Activated naive CD4-positive, alpha-beta T cell treated with anti-CD3 and anti-CD28 coated beads for 36 hours (primary cell): Measurements from ENCODE around the gene SHQ1. TPM values are rescaled to one million over a fixed set of nuclear protein-coding genes. Genes with fewer than 3 reads are reported as not detected.
A peak's percentile ranks its signal among the peaks of the same experiment; 100 is the strongest.

Experiments
- CTCF ChIA-PET: fragments of 350-600 bp; sonication (Branson Sonifier 250); formaldehyde crosslinking; loops from one replicate; lab custom pipeline; 2021; ENCODE audit warnings: antibody characterized with exemption; lab: Charles Lee
- DNase-seq: peaks from one replicate; pipeline ENCODE4 v3.0.0-alpha.2; 2020
- H3K27ac Mint-ChIP-seq: one replicate; pipeline ENCODE4 v1.8.0; 2021; ENCODE audit warnings: mild to moderate bottlenecking, mixed read lengths
- H3K27me3 Mint-ChIP-seq: one replicate; pipeline ENCODE4 v1.8.0; 2021; ENCODE audit warnings: low read depth, mixed read lengths
- H3K36me3 Mint-ChIP-seq: one replicate; pipeline ENCODE4 v1.8.0; 2021; ENCODE audit warnings: low read depth, mixed read lengths
- H3K4me1 Mint-ChIP-seq: one replicate; pipeline ENCODE4 v1.8.0; 2021; ENCODE audit warnings: low read depth, mixed read lengths
- H3K4me3 Mint-ChIP-seq: one replicate; pipeline ENCODE4 v1.8.0; 2021; ENCODE audit warnings: mild to moderate bottlenecking, moderate library complexity, mixed read lengths
- H3K9me3 Mint-ChIP-seq: one replicate; pipeline ENCODE4 v1.8.0; 2021; ENCODE audit warnings: mixed read lengths
- intact Hi-C: fragments of 100-400 bp; cut with micrococcal nuclease; formaldehyde crosslinking; loops from one replicate; pipeline ENCODE4 v1.15.1; 2023
- total RNA-seq, 2 experiments: library from RNA; stranded (reverse); gene quantifications; one replicate each; pipeline ENCODE4 v1.2.3, GENCODE V29; 2021

SHQ1 gene
- total RNA-seq, 2 experiments from 2014 or later: 19.9 to 20.5 TPM

DNA sequence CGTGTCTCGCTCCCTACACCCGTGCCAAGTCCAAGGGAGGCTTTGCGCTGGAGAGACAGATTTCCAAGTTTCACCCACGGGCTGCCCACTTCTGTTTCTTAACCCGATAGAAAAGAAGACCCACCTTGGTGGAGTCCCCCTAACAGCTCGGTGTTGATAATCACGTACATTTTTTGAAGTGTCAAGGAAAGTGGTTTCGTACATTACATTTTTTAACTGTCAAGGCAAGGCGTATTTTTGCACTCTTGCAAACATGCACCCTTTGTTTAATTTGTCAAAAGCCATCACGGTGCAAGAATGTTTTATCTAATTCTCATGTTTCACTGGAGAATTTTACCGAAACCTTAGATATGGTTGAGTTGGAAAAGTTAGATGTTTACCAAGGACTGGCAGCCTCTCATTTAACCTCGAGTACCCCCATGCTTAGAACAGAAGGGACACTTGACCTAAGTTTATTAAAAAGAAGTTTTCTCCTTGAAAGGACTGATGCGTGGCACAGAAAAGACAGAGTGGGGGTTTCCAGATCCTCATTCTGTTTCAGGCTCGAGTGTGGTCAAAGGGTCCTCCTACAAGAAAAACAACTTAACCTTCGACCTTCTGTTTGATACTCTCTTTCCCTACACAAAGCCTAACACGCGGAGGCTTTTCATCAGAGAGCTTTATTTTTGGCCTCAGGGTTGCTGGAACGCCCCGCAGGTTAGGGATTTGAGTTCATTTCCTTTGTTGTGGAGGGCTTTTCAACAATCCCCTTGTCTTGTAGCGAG lies 40.5 kb upstream of the SHQ1 start:
- Mint-ChIP-seq H3K27me3 (peaks cover 81% of the 10 kb centered on the region), H3K4me3 (peak overlapping the region; percentile 27), H3K36me3 (no peaks in the 10 kb centered on the region), H3K27ac (no peak overlapping the region), H3K4me1 (peaks cover 22% of the 10 kb centered on the region), H3K9me3 (no peaks in the 10 kb centered on the region)
- intact Hi-C loops: no loop called here
- no peak for DNase-seq
- CTCF ChIA-PET: interaction anchor here (0.5 to 1.9 kb wide), 5 partner anchors 11 to 1269 kb away, joined by 3 to 10 read pairs (median 4); no protein-coding TSS in a partner anchor

- intact Hi-C loops: loop anchor here (1.0 kb wide), 1 partner anchor 40 kb away; the partner anchor contains the start of gene SHQ1
- Mint-ChIP-seq H3K36me3 (no peaks in the 10 kb centered on the region), H3K4me3 (peak within 1 kb of the TSS; percentile 80), H3K27me3 (peaks cover 80% of the 10 kb centered on the region), H3K4me1 (peaks cover 22% of the 10 kb centered on the region), H3K9me3 (peaks cover 4% of the 10 kb centered on the region), H3K27ac (no peak within 1 kb of the TSS)
- CTCF ChIA-PET: interaction anchor here (0.6 to 1.9 kb wide), 5 partner anchors 8 to 1269 kb away, joined by 3 to 10 read pairs (median 4); no protein-coding TSS in a partner anchor
- peak; percentile 38 for DNase-seq
These were observed 39.7 kb upstream of the SHQ1 start, which contains the start of gene GXYLT2 for GRCh38 chr3:72887705-72888545. TSS of gene GXYLT2 (plus strand) at chr3:72888046. CDS start at chr3:72888234, 188 bp downstream.

GRCh38 chr3:72887343-72887704 lies 39.1 kb upstream of the SHQ1 start:
- peaks cover 77% of the 10 kb centered on the region for H3K27me3 Mint-ChIP-seq
- CTCF ChIA-PET: interaction anchor here (0.8 to 1.9 kb wide), 3 partner anchors 9 to 169 kb away, joined by 3 to 5 read pairs (median 4); no protein-coding TSS in a partner anchor
- H3K36me3 Mint-ChIP-seq: no peaks in the 10 kb centered on the region
- no peak for DNase-seq
- intact Hi-C loops: loop anchor here (1.0 kb wide), 1 partner anchor 39 kb away; the partner anchor contains the start of gene SHQ1
- H3K9me3 Mint-ChIP-seq: peaks cover 4% of the 10 kb centered on the region
- no peak overlapping the region for H3K27ac Mint-ChIP-seq
- peak overlapping the region; percentile 80 for H3K4me3 Mint-ChIP-seq
- peaks cover 22% of the 10 kb centered on the region for H3K4me1 Mint-ChIP-seq

GRCh38 chr3:72872183-72872582 lies 23.9 kb upstream of the SHQ1 start:
- Mint-ChIP-seq H3K4me1 (no peaks in the 10 kb centered on the region), H3K36me3 (no peaks in the 10 kb centered on the region), H3K4me3 (no peak overlapping the region), H3K27ac (no peak overlapping the region), H3K27me3 (peaks cover 2% of the 10 kb centered on the region), H3K9me3 (no peaks in the 10 kb centered on the region)
- CTCF ChIA-PET: no interaction called here
- intact Hi-C loops: no loop called here
- DNase-seq: no peak

DNA sequence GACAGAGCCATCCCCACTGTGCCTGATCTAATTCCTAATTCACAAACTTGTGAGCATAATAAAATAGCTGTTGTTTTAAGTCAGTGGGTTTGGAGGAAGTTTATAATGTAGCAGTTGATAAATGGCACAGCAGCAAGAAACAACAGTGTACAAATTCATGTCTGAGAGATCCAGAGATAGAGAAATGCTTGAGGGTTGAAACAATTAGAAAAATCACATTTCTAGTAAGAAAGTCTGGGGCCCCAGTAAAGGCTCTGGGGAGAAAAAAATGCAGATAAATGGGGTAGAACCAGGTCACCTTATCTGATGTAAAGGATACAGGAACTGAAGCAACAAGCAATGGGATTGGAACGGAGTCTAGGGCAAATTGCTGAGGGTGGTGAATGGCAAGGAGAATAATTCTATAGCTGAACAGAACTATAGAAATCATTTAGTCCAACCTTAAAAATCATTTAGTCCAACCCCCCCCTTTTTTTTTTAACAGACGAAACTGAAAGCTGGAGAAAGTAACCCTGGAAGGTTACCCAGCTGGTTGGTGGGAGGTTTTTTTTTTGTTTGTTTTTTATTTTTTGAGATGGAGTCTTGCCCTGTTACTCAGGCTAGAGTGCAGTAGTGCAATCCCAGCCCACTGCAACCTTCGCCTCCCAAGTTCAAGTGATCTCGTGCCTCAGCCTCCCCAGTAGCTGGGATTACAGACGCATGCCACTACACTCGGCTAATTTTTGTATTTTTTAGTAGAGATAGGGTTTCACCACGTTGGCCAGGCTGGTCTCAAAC lies 14.3 kb upstream of the SHQ1 start:
- CTCF ChIA-PET: interaction anchor here (0.6 kb wide), 1 partner anchor 422 kb away, joined by 3 read pairs; no protein-coding TSS in a partner anchor
- Mint-ChIP-seq H3K9me3 (no peaks in the 10 kb centered on the region), H3K27ac (no peak overlapping the region), H3K4me1 (no peaks in the 10 kb centered on the region), H3K4me3 (no peak overlapping the region), H3K36me3 (no peaks in the 10 kb centered on the region), H3K27me3 (peaks cover 2% of the 10 kb centered on the region)
- intact Hi-C loops: no loop called here
- no peak for DNase-seq

DNA sequence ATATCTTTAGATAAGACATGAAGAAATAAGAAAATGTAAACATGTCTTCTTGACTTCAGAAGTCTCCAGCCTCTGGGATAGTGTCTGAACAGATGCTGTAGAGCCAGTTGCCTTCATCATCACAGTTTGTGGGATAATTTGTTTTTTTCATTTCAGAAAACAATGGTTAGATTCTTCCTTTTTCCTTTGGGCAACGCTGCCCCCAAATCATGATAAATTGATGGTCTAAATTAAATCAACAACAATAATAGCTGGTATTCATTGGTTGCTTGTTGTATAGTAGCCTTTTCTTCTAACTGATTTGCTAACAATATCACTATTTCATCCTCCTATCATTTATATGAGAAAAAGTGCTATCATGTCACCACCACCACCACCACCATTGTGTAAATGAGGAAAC lies 12.6 kb upstream of the SHQ1 start:
- CTCF ChIA-PET: no interaction called here
- Mint-ChIP-seq H3K36me3 (no peaks in the 10 kb centered on the region), H3K9me3 (no peaks in the 10 kb centered on the region), H3K27ac (no peak overlapping the region), H3K4me1 (no peaks in the 10 kb centered on the region), H3K4me3 (no peak overlapping the region), H3K27me3 (no peaks in the 10 kb centered on the region)
- no peak for DNase-seq
- intact Hi-C loops: no loop called here

- no peaks in the 10 kb centered on the region for H3K36me3 Mint-ChIP-seq
- intact Hi-C loops: no loop called here
- no peaks in the 10 kb centered on the region for H3K4me1 Mint-ChIP-seq
- H3K9me3 Mint-ChIP-seq: no peaks in the 10 kb centered on the region
- no peak overlapping the region for H3K27ac Mint-ChIP-seq
- H3K4me3 Mint-ChIP-seq: no peak overlapping the region
- no peaks in the 10 kb centered on the region for H3K27me3 Mint-ChIP-seq
- CTCF ChIA-PET: no interaction called here
- DNase-seq: no peak
These were observed 11.8 kb upstream of the SHQ1 start for GRCh38 chr3:72860053-72860452.

GRCh38 chr3:72855001-72855400 lies 6.8 kb upstream of the SHQ1 start:
- Mint-ChIP-seq H3K4me3 (no peak overlapping the region), H3K27ac (no peak overlapping the region), H3K27me3 (no peaks in the 10 kb centered on the region), H3K9me3 (no peaks in the 10 kb centered on the region), H3K4me1 (no peaks in the 10 kb centered on the region), H3K36me3 (no peaks in the 10 kb centered on the region)
- DNase-seq: no peak
- CTCF ChIA-PET: no interaction called here
- intact Hi-C loops: no loop called here

- peaks cover 6% of the 10 kb centered on the region for H3K36me3 Mint-ChIP-seq
- intact Hi-C loops: loop anchor here (1.0 to 2.0 kb wide), 11 partner anchors 26 to 1122 kb away; no protein-coding TSS in a partner anchor
- no peaks in the 10 kb centered on the region for H3K9me3 Mint-ChIP-seq
- DNase-seq: peak; percentile 73
- CTCF ChIA-PET: interaction anchor here (3.4 kb wide), 1 partner anchor 237 kb away, joined by 23 read pairs; no protein-coding TSS in a partner anchor
- H3K4me1 Mint-ChIP-seq: peaks cover 44% of the 10 kb centered on the region
- H3K27ac Mint-ChIP-seq: no peak overlapping the region
- peak overlapping the region; percentile 97 for H3K4me3 Mint-ChIP-seq
- H3K27me3 Mint-ChIP-seq: no peaks in the 10 kb centered on the region
These were observed 447 bp upstream of the SHQ1 start for GRCh38 chr3:72848703-72849081.

DNA sequence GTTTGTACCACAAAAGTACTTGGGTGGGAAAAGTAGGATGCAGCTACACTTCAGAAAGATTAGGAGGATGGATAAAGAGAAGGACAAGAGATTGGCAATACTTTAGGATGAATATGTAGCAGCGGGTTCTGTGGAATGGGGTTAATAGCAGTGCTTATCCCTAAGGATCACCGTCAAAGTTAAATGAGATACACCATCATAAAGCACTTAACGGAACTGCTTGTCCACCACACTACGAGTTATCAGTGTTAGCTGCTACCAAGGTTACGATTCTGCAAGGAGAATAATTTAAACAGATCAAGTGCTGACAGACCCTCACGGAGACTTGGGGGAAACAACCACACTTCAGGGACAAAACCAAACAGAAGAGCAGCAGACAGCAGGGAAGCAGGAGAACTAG lies 963 bp downstream of the SHQ1 start:
- DNase-seq: no peak
- H3K27ac Mint-ChIP-seq: no peak overlapping the region
- peak overlapping the region; percentile 97 for H3K4me3 Mint-ChIP-seq
- peaks cover 8% of the 10 kb centered on the region for H3K36me3 Mint-ChIP-seq
- H3K9me3 Mint-ChIP-seq: no peaks in the 10 kb centered on the region
- no peaks in the 10 kb centered on the region for H3K27me3 Mint-ChIP-seq
- intact Hi-C loops: no loop called here
- peaks cover 47% of the 10 kb centered on the region for H3K4me1 Mint-ChIP-seq
- CTCF ChIA-PET: interaction anchor here (0.6 to 0.9 kb wide), 2 partner anchors 378 to 972 kb away, joined by 3 to 4 read pairs; no protein-coding TSS in a partner anchor

- Mint-ChIP-seq H3K27ac (no peak overlapping the region), H3K9me3 (no peaks in the 10 kb centered on the region), H3K36me3 (peaks cover 18% of the 10 kb centered on the region), H3K4me3 (no peak overlapping the region), H3K4me1 (peaks cover 47% of the 10 kb centered on the region), H3K27me3 (no peaks in the 10 kb centered on the region)
- intact Hi-C loops: no loop called here
- CTCF ChIA-PET: interaction anchor here (0.9 kb wide), 1 partner anchor 23 kb away, joined by 3 read pairs; no protein-coding TSS in a partner anchor
- DNase-seq: no peak
These were observed 2.1 kb downstream of the SHQ1 start for GRCh38 chr3:72846166-72846565.
